ENCODE data around the gene LACTBL1. TPM values are rescaled to one million over a fixed set of nuclear protein-coding genes. Genes with fewer than 3 reads are reported as not detected.

LACTBL1 gene
- total and polyA plus RNA-seq, 2 of the 8 experiments (the other 6 are each of a cell fraction or from before 2014, with no cell fraction given) = not detected

DNA sequence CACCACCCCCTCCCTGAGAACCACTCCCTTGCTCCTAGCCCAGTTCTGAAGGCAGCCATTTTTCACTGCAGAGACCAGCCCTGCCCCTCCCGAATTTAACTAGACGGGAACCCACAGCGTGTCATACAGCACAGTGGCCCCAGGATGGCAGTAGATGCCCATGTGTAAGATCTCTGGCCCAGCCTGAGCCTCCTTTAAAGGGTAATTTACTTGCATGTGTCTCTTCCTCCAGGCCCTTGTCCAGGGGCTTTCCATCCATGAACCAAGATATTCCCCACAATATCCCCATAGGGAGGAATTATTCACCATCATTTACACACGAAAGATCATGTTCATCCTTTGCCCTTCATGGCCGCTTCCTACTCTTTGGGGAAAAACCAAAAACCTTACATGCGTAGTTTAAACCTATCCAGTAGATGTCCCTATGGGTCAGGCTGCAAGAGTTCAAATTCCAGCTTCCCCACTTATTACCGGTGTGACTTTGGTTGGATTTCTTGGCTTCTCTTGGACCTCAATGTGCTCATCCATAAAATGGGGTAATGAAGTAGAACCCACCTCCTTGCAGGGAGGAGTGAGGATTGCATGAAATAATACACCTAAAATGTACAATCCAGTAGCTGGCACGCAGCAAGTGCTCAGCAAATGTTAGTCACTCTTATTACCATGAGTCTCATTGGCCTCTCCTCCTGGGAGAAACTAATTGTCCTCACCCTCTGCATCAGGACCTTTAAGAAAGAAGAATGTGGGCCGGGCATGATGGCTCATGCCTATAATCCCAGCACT is 4.0 kb upstream of the LACTBL1 start (continued):
- TF ChIP-seq, protein P1, sequence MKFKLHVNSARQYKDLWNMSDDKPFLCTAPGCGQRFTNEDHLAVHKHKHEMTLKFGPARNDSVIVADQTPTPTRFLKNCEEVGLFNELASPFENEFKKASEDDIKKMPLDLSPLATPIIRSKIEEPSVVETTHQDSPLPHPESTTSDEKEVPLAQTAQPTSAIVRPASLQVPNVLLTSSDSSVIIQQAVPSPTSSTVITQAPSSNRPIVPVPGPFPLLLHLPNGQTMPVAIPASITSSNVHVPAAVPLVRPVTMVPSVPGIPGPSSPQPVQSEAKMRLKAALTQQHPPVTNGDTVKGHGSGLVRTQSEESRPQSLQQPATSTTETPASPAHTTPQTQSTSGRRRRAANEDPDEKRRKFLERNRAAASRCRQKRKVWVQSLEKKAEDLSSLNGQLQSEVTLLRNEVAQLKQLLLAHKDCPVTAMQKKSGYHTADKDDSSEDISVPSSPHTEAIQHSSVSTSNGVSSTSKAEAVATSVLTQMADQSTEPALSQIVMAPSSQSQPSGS (IDR thresholded peaks at IDR 0.05; ENCODE audit: low read length) = no peak
- no peak for TF ChIP-seq SUZ12 (IDR thresholded peaks at IDR 0.05; ENCODE audit: low read length)
- no peak for TF ChIP-seq CTBP2 (IDR thresholded peaks at IDR 0.05; ENCODE audit: borderline replicate concordance, insufficient read depth, insufficient read length, low read length)
- TF ChIP-seq NRF1 (IDR thresholded peaks at IDR 0.05; ENCODE audit: low read depth, low read length) = no peak
- no peak for TF ChIP-seq RNF2 (IDR thresholded peaks at IDR 0.05; ENCODE audit: borderline replicate concordance, low read depth, low read length, missing control alignments, poor library complexity, severe bottlenecking)
- TF ChIP-seq CBX5 (IDR thresholded peaks at IDR 0.05; ENCODE audit: low read depth, low read length) = no peak
- TF ChIP-seq HDAC6 (IDR thresholded peaks at IDR 0.05; ENCODE audit: low read depth, low read length) = no peak
- no peak for TF ChIP-seq TCF12 (IDR thresholded peaks at IDR 0.05; ENCODE audit: low read depth, low read length)
- TF ChIP-seq, protein P2, sequence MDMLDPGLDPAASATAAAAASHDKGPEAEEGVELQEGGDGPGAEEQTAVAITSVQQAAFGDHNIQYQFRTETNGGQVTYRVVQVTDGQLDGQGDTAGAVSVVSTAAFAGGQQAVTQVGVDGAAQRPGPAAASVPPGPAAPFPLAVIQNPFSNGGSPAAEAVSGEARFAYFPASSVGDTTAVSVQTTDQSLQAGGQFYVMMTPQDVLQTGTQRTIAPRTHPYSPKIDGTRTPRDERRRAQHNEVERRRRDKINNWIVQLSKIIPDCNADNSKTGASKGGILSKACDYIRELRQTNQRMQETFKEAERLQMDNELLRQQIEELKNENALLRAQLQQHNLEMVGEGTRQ (IDR thresholded peaks at IDR 0.05; ENCODE audit: low read length) = no peak
- TF ChIP-seq GABPA (IDR thresholded peaks at IDR 0.05; ENCODE audit: borderline replicate concordance, insufficient read depth, low read length) = no peak
- no peak for TF ChIP-seq ATF3 (IDR thresholded peaks at IDR 0.05; ENCODE audit: insufficient read depth, low read depth, low read length)
- no peak for TF ChIP-seq BRCA1 (IDR thresholded peaks at IDR 0.05; ENCODE audit: low read depth, low read length)
- TF ChIP-seq SAP30 (IDR thresholded peaks at IDR 0.05; ENCODE audit: insufficient read depth, insufficient replicate concordance, low read length) = no peak
- no peak for TF ChIP-seq FOSL1 (IDR thresholded peaks at IDR 0.05; ENCODE audit: insufficient read depth, low read depth, low read length)
- TF ChIP-seq KDM1A (IDR thresholded peaks at IDR 0.05; ENCODE audit: borderline replicate concordance, low read length) = peak; percentile 73; the same call in 1 of the 2 replicates
- TF ChIP-seq POU5F1 (IDR thresholded peaks at IDR 0.05; ENCODE audit: low read depth, low read length) = no peak
- TF ChIP-seq SP4 (IDR thresholded peaks at IDR 0.05; ENCODE audit: low read length) = no peak
- no peak for TF ChIP-seq SRF (IDR thresholded peaks at IDR 0.05; ENCODE audit: low read depth, low read length)
- TF ChIP-seq EP300 (IDR thresholded peaks at IDR 0.05; ENCODE audit: borderline replicate concordance in 1 of 2, low read depth in 2 of 2, low read length in 2 of 2) = no peak
- no peak for TF ChIP-seq POLR2AphosphoS5 (IDR thresholded peaks at IDR 0.05; ENCODE audit: low read depth, low read length)

All from H1 (cell line).